Ecto neural progenitor cell (in vitro differentiated cells): Measurements from ENCODE around the gene SLC14A1.
A peak's percentile ranks its signal among the peaks of the same experiment; 100 is the strongest.

Experiments
- DNase-seq: peaks from one replicate; pipeline ENCODE4 v3.0.0-alpha.2; 2018; ENCODE audit warnings: low spot score

SLC14A1 gene

DNA sequence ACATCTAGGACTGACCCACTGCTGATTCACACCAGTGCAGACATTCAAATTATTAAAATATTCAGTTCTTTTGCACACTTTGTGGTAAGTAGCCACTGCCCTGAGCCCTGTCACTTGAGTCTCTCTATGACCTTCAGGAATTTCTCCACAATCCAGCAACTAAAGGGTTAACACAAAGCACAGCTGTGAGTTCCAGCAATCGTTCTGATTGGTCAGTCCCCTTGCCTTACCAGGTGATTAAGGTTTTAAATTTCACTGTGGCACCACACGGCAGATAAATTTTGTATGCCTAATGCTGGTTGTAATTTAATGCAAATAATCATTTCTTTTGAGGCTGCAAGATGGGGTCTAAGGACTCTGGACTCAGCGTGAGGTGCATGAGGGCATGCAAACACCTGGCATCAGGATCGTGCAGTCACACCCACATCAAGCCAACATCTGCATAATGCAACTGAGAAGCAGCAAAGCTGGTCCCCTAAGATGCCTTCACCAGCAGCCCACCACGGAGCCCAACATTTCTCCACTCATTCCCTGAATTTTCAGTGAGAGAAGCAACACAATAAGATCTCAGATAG lies 36.6 kb downstream of the SLC14A1 start:
- no peak for DNase-seq

DNA sequence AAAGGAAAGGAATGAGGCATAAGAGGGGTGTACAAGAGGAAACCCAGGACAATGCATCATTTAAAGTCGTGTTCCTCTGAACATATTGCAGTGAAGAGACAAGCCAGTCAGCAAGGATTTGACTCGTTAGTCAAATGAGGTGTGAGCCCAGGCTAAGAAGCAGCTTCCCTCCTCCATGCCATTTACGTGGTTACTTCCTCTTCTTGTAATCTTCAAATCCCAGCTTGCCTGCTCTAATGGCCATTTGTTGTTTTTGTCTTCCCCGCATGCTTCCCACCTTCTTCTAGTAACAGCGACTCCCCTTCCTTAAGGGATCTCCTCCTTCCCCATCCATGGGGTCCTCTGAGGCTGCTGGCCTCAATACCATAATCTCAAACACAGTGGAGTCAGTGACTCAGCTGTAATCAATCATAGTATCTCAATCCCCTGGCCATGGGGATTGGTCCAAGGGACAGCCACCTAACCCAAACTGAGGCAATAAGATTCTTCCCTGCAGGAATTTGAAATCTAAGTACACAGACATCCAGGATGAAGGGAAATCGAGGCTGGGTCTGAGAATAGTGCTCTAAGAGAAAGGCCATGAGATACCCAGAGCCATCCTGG lies 37.6 kb downstream of the SLC14A1 start:
- no peak for DNase-seq

DNA sequence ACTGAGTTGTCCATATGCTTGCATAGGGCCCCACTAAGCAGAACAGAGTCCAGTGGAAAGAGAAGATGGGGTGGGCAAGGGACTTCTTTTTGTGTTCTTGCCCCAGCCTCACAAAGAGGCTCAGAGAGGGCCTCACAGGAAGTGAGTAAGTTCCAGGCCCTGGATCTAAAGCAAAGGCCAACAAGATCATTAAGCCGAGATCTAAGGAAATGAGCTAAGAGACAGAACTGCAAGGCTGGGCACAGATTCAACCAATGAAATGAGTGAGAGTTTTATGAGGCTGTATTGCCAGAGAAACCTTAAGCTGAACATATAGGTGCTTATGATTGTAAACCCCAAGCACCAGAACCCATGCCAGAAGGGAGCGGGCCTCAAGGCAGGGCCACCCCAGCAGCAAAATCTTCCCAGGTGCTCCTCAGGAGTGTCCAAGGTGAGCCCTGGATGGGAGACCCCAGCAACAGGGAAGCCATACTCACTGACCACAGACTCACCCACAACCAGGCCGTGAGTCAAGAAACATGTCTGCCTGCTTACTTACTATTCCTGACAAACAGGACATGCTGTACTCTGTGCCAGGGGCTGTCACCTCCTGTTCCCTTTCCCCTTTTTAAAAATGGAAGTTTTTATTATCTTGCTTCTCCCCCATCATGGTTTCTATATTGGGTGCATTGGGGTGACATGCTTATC lies 40.2 kb downstream of the SLC14A1 start:
- DNase-seq = no peak

DNA sequence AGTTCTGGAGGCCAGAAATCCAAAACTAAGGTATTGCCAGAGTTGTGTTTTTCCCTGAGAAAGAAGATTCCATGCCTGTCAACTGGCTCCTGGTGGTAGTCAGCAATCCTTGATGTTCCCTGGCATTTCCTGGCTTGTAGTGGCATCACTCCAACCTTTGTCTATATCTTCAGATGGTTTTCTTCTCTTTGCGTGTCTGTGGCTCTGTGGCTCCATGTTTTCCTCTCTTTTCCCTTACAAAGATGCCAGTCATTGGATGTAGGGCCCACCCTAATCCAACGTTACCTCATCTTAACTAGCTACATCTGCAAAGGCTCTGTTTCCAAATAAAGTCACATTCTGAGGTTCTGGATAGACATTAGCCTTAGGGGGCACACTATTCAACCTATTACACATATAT lies 41.8 kb downstream of the SLC14A1 start:
- no peak for DNase-seq

DNA sequence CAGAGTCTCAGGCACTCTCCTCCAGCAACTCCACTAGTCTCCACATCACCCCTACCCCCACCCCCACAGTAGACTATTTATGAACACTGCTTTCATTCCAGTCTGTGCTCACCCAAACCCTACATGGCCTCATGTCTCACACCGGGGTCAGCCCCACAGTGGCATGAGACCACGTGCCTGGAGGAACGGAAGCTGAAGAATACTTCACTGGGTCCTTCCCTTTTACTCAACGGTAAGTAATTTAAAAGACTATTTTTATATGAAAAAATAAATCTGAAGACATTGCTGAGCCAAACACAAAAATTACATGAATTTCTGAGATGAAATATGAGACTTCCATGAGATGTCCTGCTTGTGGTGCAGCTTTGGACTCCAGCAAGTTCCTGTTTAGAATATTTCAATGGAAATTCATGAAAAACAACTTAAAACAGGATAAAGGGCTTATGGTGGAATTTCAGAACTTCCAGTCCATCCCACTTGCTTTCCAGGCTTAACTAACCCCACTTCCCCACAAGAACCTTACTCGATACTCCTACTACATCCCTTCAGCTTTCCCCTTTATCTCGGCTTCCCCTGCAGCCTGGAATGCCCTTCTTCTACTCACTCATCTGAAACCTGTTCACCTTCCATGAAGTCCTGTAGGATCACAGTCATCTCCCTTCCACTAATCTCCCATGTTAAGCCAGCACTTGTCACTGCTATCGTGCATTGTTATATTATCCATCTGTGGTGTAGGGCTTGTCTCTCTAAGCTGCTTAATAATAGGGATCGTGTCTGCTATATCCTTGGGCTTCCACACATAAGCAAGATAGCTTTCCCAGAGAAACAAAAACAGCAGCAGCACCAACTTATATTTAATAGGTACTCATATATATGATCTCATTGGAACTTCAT lies 47.9 kb downstream of the SLC14A1 start:
- DNase-seq = no peak

DNA sequence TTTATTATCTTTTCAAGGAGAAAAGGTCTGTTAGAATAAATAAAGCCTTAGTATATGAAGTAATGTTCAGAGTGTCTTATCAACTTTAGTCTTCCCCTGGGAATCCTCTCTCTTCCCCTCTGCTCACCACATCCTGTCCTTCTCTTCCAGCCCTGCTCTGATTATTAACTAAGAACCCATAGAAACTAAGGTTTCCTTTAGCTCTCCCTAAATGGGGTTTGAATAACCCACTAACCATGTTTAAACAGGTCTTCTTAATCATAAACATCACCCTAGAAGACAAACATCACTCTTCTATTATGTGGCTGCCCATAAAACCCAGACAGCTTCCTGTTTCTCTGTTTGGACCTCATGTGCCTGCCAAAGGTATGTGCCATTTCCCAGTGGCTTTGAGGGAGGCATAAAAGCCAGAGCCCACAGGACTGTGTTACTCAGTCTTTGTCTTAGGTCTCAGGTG lies 50.1 kb downstream of the SLC14A1 start:
- DNase-seq = no peak

DNA sequence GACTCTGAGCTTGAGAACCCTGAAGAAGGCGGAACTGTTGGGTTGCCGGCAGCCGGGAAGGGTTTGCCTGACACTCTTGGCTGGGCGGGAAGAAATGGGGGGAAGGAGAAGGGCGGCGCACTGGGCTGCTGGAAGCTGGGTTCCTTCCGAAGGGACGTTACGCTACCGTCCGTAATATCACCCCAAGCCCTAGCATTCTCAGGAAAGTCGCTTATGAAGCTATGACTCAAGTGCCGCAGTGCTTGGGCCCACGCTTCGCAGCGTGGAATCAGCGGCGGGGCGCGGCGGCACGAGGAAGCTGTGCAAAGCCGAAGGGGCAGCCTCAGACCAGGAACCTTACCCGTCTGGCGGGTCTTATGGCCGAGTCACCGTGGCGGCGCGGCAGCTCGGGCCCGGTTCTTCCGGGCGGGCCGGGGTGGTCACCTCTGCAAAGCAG lies 51.3 kb downstream of the SLC14A1 start:
- peak; percentile 78 for DNase-seq

DNA sequence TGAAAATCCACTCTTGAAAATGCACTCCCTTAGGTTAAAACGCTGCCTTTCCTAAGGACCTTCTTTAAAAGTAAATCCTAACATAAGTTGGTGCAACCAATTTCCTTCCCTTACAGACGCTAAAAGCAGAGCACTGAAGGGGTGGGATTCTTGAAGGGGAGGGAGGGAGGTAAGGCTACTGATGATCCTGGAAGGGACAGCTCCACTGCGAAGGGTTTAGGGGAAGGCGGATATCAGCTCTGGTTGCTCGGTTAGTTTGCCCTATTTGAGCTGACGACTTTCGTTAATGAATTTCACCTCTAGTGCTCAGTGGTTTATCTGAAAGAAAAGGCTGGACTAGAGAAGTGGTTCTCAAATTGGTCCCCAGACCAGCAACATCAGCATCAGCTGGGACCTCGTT lies 51.8 kb downstream of the SLC14A1 start:
- no peak for DNase-seq

DNA sequence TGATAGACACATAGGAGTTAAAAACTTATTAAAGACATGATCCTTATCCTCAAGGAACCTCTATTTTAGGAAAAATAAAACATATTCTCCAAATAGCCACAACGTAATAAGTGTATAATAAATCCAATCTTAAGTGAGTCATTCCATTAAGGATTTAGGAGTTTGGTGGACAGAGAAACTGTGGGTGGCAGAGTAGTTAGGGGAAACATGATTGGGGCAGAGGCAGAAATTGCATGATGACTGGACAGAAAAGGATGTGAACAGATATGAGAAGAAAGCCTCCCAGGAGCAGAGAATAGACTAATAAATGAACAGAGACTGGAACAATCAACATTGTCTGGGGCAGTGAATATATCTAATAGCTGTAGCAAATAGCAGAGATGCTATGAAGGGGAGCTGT lies 53.4 kb downstream of the SLC14A1 start:
- no peak for DNase-seq

DNA sequence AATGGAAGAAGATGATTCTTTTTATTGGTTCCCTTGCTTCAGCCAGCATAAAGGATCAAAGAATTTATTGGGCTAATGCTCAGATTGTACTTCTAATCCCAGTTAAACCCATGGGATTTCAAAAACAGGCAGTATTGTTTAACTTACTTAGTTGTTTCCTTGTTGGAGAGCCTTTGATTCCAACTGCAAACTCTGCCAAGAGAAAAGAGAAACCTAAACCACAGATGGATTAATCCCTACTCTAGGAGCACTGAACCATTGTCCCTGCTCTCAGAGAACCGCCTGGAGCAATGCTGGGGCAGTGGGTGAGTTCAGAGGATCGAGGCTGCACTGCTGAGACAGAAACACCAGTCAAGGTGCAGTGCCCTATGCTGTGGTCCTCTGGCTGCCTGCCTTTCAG lies 56.6 kb downstream of the SLC14A1 start:
- no peak for DNase-seq

DNA sequence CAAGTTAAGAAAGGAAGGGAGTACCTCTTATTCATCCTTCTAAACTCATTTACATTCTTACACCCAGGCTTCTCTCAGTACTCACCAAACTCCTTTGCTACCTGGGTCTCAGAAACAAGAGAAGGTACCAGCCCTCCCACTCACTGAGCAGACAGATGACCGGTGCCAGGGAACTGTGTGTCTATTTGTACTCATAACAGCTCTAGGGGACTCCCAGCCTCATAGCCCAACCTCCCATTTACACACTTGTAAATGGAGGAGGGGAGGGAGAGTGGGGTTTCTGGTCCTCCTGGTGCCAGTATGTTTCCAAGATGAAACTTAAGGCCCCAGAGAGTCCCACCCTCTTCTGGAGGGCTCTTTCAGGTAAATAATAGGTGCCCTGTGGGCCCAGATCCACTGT lies 58.7 kb downstream of the SLC14A1 start:
- DNase-seq = no peak

DNA sequence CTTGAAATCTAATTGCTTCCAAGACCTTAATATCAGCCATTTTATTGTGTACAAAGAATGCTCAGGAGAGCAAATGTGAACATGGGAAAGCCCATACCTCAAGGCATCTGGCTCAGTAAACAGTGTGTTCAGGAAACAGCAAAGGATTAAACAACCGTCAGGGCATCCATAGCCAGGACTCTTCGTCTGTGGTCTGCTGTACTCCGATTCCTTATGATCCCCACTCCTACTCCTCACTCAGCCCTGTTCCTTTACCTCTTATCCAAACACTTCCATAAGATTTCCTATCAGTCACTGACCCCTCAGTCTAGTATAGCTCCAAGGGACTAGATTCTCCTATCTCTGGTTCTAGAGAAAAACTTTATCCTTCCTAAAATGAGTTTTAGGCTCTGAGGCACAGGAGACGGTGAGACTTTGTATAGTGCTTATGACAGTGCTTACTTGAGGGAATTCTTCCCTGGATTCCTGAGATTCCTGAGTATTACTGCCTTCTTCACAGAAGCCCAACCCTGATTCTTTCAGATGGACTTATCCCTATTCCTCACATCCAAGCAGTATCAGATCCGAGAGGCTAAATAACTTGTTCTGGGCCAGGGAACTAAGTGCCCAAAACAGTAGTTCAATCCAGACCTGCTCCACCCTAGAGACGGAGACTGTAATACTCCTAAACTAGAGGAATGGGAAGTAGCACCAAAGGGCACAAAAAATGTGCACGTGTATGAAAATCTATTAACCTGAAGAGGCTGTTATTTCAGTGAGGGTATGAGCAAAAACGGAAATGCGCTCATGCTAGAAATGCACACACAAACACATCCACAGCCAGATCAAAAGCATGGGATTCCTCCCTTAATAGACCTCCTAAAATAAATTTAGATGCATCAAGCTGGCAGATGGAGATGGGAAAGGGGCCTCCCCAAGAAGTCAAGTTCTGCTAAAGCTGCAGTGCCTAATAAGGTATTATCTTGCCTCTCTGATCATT lies 59.4 kb downstream of the SLC14A1 start:
- no peak for DNase-seq

DNA sequence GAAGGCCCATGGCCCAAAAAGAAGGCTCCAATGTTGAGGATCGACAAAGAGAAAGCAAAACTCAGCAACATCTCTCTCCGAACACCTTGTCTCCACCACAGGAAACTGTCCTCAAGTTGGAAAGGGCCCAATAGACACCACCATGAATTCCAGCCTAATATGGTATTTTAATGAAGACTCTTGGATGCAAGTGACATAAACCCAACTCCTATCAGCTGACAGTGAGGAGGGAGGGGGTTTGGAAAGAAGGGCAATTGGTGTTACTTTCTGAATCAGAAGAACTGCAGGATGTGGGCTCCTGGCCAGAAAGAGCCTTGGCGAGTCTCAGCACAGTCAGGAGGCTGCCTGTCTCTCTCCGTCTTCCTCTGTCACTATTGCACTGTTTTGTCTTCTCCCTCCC lies 61.2 kb downstream of the SLC14A1 start:
- DNase-seq = no peak

DNA sequence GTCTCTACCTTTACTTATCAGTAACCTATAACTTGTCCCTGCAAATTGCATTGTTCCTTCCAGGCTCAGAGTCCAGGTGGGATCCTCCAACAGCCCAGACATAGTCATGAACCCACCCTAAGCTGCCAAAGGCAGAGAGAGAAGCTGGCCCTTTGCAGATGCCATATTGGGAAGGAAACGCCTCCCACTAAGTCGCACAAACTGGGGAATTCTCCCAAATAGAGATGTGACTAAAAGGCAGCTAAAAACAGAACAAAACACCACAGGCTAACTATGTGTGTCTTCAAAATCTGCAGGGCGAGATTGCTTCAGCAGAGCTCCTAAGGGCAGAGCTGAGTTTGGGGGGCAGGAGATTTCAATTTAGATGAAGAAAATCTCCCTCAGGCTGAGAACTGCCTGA lies 63.0 kb downstream of the SLC14A1 start:
- DNase-seq = no peak

DNA sequence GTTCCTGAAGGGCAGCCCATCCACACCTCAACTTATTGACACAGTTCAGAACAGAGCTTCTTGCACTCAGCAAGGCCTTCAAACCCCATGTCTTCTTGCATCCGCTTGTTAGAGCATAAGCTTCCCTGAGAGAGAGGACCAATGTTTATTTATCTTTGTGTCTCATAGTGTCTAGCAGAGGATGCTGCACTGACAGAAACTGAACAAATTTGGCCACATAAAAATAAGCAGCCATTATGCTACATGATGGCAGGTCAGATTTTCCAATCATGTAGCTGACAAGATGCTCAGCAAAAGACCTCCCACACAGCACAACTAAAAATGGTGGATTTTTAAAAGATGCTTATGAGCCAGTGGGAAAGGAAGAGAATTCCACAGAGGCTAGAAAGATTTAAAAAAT lies 63.4 kb downstream of the SLC14A1 start:
- no peak for DNase-seq

DNA sequence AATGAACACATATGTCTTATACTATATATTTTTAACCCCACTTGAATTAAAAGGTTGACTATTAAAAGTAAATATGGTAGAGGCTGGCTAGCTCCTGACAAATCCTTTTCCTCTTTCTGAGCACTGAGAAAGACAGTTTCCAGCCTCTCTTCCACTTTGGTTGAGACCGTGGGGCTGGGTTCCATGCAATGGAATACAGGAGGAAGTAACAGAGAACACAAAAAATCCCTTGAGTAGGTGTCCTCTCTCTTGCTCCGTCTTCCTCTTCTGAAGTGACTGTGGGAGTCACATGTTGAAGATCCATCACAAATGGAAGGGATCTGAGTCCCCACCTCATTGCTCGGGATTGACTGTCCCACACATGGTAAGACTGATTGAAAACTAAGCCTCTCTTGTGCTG lies 64.9 kb downstream of the SLC14A1 start:
- DNase-seq = no peak

DNA sequence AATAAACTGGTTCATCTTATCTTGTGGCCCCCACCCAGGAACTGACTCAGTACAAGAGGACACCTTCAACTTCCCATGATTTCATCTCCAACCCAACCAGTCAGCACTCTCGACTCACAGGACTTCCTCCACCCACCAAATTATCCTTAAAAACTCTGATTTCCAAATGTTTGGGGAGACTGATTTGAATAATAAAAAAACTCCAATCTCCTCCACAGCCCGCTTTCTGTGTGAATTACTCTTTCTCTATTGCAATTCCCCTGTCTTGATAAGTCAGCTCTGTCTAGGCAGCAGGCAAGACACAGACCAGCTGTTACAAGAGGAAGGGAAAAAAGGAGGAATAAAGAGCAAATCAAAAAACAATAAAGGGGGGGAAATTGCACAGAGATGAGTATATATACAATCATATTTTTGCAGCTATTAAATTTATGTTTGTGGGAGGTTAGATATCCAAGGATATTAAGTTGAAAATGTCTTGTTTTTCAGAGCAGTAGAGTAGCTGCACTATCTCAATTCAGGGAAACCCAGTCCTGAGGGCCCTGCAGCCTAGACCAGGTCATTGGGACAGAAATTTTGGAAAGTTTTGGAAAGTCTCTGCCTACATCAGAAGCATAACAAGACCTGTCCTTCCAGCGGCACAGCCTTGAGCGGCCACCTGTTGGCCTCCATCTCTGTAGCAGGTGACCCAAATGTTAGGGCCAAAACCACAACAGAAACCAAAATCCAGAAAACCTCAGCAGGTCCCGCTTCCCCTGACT lies 68.7 kb downstream of the SLC14A1 start:
- DNase-seq = no peak

DNA sequence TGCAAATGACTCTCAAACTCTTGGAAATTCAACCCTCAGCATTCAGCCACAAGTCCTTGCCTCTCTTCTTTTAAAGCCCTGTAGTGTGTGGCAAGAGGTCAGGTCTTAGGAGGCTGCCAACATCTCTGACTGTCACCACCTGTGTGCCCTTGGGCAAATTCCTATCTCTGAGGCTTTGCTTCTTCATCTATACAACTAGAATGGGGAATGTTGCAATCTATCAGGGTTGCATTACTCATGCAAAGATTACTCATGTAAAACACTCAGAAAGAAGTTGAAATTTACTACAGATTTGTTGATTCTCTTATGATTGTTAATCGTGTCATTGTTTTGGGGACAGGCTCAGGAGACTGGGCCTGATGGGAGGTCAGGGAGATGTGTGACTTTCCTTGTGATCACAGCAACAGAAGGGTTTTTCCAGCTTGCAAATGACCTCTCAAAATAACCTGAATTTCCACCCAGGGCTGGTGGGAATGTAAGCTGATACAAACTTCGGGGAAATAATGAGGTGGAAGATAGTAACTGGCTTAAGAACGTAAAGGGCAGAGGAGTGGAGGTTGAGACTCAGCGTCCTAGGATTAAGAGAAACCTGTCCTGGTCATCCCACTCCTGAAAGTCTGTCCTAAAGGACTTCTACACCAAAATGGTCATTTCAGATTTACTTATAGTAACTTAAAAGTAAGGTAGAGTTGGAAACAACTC lies 69.4 kb downstream of the SLC14A1 start:
- DNase-seq = no peak

DNA sequence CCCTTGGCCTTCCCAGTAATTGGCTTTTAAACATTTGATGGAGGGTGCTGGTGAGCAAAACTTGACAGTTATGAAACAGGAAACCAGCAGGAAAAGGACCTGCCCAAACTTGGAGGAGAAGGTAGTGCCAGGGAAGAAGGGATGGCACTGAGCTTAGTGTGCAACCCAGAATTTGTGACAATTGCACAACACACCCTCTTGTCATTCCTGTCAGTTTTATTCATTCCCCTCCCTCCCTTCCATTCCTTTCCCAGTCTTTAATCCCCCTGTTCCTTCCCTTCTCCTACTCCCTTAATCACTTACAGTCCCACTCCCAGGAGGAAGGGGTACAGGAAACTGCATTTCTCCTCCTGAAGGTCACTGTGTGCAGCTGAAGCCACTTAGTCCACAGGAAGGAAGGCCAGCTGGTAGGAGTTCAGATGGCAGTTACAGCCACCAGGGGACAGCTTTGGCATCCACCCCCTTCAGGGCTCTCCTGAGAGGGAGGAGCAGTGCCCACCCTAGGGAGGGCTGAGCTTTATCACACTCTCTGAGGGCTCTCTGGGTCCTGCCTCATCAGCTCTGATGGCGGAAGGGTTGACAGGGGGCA lies 77.5 kb downstream of the SLC14A1 start:
- DNase-seq = no peak
